Measurements from ENCODE around the gene CEBPA.

DNA sequence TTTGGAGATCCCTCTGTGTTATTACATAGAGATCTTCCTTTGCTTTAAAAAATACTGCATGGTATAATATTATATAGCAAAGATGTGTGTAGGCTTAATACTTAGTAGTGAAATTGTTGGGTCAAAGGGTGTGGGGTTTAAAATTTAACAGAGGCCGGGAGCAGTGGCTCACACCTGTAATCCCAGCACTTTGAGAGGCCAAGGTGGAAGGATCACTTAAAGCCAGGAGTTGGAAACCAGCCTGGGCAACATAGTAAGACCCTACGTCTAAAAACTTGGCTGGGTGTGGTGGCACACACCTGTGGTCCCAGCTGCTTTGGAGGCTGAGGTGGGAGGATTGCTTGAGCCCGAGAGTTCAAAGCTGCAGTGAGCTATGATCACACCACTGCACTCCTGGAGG is 22.3 kb upstream of the CEBPA start:
- TF ChIP-seq, protein P1, sequence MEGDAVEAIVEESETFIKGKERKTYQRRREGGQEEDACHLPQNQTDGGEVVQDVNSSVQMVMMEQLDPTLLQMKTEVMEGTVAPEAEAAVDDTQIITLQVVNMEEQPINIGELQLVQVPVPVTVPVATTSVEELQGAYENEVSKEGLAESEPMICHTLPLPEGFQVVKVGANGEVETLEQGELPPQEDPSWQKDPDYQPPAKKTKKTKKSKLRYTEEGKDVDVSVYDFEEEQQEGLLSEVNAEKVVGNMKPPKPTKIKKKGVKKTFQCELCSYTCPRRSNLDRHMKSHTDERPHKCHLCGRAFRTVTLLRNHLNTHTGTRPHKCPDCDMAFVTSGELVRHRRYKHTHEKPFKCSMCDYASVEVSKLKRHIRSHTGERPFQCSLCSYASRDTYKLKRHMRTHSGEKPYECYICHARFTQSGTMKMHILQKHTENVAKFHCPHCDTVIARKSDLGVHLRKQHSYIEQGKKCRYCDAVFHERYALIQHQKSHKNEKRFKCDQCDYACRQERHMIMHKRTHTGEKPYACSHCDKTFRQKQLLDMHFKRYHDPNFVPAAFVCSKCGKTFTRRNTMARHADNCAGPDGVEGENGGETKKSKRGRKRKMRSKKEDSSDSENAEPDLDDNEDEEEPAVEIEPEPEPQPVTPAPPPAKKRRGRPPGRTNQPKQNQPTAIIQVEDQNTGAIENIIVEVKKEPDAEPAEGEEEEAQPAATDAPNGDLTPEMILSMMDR (optimal IDR thresholded peaks at IDR 0.05 in 1 of 3, IDR thresholded peaks at IDR 0.05 in 1 of 3, conservative IDR thresholded peaks at IDR 0.05 in 1 of 3; ENCODE audit: extremely low read depth in 1 of 3, insufficient read depth in 2 of 3, low read length in 3 of 3): no peak
- TF ChIP-seq EZH2 (IDR thresholded peaks at IDR 0.05; ENCODE audit: low read length): no peak
